GM18526 (cell line): Measurements from ENCODE around the gene MAST4.

Source experiments
- POLR2A ChIP-seq: IDR thresholded peaks from 3 replicates; pipeline ENCODE4 v1.6.1; 2011; ENCODE audit not compliant: insufficient read length; ENCODE audit errors: extremely low read depth

MAST4 gene

GRCh38 chr5:66870708-66871107 lies 274.5 kb downstream of the MAST4 start:
- no peak for TF ChIP-seq POLR2A

GRCh38 chr5:66871651-66872050 lies 275.5 kb downstream of the MAST4 start:
- TF ChIP-seq POLR2A, result no peak

- no peak for TF ChIP-seq POLR2A
These were observed 276.6 kb downstream of the MAST4 start for GRCh38 chr5:66872736-66873331.

GRCh38 chr5:66874004-66874403 lies 277.8 kb downstream of the MAST4 start:
- TF ChIP-seq POLR2A, result no peak

- no peak for TF ChIP-seq POLR2A
These were observed 279.1 kb downstream of the MAST4 start for GRCh38 chr5:66875315-66875714.

GRCh38 chr5:66876266-66876807 lies 280.1 kb downstream of the MAST4 start:
- TF ChIP-seq POLR2A, result no peak

- no peak for TF ChIP-seq POLR2A
These were observed 281.6 kb downstream of the MAST4 start for GRCh38 chr5:66877843-66878242.

GRCh38 chr5:66880401-66880800 lies 284.2 kb downstream of the MAST4 start:
- TF ChIP-seq POLR2A, result no peak

- TF ChIP-seq POLR2A, result no peak
These were observed 285.4 kb downstream of the MAST4 start for GRCh38 chr5:66881480-66882161.

- TF ChIP-seq POLR2A, result no peak
These were observed 286.5 kb downstream of the MAST4 start for GRCh38 chr5:66882606-66883227.

GRCh38 chr5:66884564-66885243 lies 288.5 kb downstream of the MAST4 start:
- no peak for TF ChIP-seq POLR2A

- no peak for TF ChIP-seq POLR2A
These were observed 290.7 kb downstream of the MAST4 start for GRCh38 chr5:66886941-66887340.

- no peak for TF ChIP-seq POLR2A
These were observed 292.4 kb downstream of the MAST4 start for GRCh38 chr5:66888613-66889012.

- no peak for TF ChIP-seq POLR2A
These were observed 292.9 kb downstream of the MAST4 start for GRCh38 chr5:66889056-66889455.

- TF ChIP-seq POLR2A, result no peak
These were observed 293.3 kb downstream of the MAST4 start for GRCh38 chr5:66889524-66889923.
